T-helper 1 cell treated with Interleukin-12 subunit alpha and Interleukin-12 subunit beta and Interleukin-4 antibody, amounts not matched to agents 30 μg/mL and 1 μg/mL, for 36 hours (primary cell): Measurements from ENCODE around the gene HCFC1.
A peak's percentile ranks its signal among the peaks of the same experiment; 100 is the strongest.

Experiments
- H3K27ac Mint-ChIP-seq: one replicate; pipeline ENCODE4 v1.8.0; 2021; ENCODE audit warnings: mild to moderate bottlenecking, mixed read lengths
- H3K27me3 Mint-ChIP-seq: one replicate; pipeline ENCODE4 v1.8.0; 2021; ENCODE audit warnings: low read depth, mixed read lengths
- H3K36me3 Mint-ChIP-seq: one replicate; pipeline ENCODE4 v1.8.0; 2021; ENCODE audit warnings: low read depth, mixed read lengths
- H3K4me1 Mint-ChIP-seq: one replicate; pipeline ENCODE4 v1.8.0; 2021; ENCODE audit warnings: low read depth, mixed read lengths
- H3K4me3 Mint-ChIP-seq: one replicate; pipeline ENCODE4 v1.8.0; 2021; ENCODE audit warnings: mild to moderate bottlenecking, moderate library complexity, mixed read lengths
- H3K9me3 Mint-ChIP-seq: one replicate; pipeline ENCODE4 v1.8.0; 2021; ENCODE audit warnings: mixed read lengths

HCFC1 gene

DNA sequence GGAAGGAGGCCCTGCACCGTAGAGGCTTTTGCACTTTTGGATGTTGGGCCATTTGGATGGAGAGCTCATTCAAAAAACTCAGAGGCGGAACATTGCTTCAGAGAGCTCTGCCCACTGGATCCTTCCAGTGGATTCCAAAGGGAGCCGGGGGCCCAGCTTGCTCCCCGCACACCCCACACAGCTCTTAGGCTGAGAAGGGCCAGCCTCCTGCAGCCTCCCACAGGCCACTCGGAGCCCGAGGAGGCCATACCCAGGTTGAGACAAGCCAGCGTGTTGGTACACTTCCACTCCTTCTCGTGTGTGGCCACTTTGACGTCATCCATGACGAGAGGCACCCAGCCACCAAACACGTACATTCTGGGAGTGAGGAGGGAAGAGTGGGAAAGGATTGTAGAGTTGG, 10.3 kb downstream of the HCFC1 start:
- Mint-ChIP-seq H3K27me3 (no peaks in the 10 kb centered on the region), H3K4me1 (peaks cover 3% of the 10 kb centered on the region), H3K9me3 (no peaks in the 10 kb centered on the region), H3K36me3 (peaks cover 9% of the 10 kb centered on the region), H3K27ac (no peak overlapping the region), H3K4me3 (no peak overlapping the region)

GRCh38 chrX:153960786-153961185, 10.8 kb downstream of the HCFC1 start:
- Mint-ChIP-seq H3K9me3 (no peaks in the 10 kb centered on the region), H3K4me1 (peaks cover under 1% of the 10 kb centered on the region), H3K36me3 (peaks cover 10% of the 10 kb centered on the region), H3K27ac (no peak overlapping the region), H3K27me3 (no peaks in the 10 kb centered on the region), H3K4me3 (no peak overlapping the region)

GRCh38 chrX:153960077-153960476, 11.5 kb downstream of the HCFC1 start:
- H3K9me3 Mint-ChIP-seq = no peaks in the 10 kb centered on the region
- H3K4me1 Mint-ChIP-seq = peaks cover 2% of the 10 kb centered on the region
- H3K4me3 Mint-ChIP-seq = no peak overlapping the region
- H3K27me3 Mint-ChIP-seq = no peaks in the 10 kb centered on the region
- H3K27ac Mint-ChIP-seq = no peak overlapping the region
- H3K36me3 Mint-ChIP-seq = peaks cover 12% of the 10 kb centered on the region

- Mint-ChIP-seq H3K36me3 (peaks cover 12% of the 10 kb centered on the region), H3K4me3 (no peak overlapping the region), H3K4me1 (peaks cover 2% of the 10 kb centered on the region), H3K27ac (no peak overlapping the region), H3K9me3 (no peaks in the 10 kb centered on the region), H3K27me3 (no peaks in the 10 kb centered on the region)
Observed at GRCh38 chrX:153959649-153960048, 12.0 kb downstream of the HCFC1 start.

DNA sequence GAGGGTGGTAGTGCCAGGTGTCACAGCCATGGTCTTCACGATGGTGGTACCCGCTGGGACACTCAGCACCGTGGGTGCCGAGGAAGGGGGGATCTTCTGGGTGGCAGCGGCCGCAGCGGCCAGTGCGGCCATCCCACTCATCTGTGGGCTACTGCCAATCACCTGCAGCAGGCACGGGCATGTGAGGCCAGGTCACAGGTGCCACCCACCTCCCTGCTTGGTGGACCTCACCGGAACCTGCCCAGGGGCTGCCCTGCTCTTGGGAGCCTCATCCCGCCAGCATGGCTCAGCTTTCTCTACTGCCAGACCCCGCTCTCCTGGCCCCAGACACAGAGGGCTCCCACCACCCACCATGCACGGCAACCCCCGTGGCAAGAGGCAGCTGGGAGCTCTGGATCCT, 13.0 kb downstream of the HCFC1 start:
- H3K4me1 Mint-ChIP-seq = peaks cover 2% of the 10 kb centered on the region
- H3K9me3 Mint-ChIP-seq = no peaks in the 10 kb centered on the region
- H3K27me3 Mint-ChIP-seq = no peaks in the 10 kb centered on the region
- no peak overlapping the region for H3K27ac Mint-ChIP-seq
- H3K36me3 Mint-ChIP-seq = peaks cover 12% of the 10 kb centered on the region
- H3K4me3 Mint-ChIP-seq = no peak overlapping the region

GRCh38 chrX:153957224-153957623, 14.4 kb downstream of the HCFC1 start:
- no peak overlapping the region for H3K27ac Mint-ChIP-seq
- no peaks in the 10 kb centered on the region for H3K27me3 Mint-ChIP-seq
- no peak overlapping the region for H3K4me3 Mint-ChIP-seq
- H3K4me1 Mint-ChIP-seq = peaks cover 2% of the 10 kb centered on the region
- no peaks in the 10 kb centered on the region for H3K9me3 Mint-ChIP-seq
- H3K36me3 Mint-ChIP-seq = peaks cover 15% of the 10 kb centered on the region

- no peaks in the 10 kb centered on the region for H3K27me3 Mint-ChIP-seq
- H3K27ac Mint-ChIP-seq = no peak overlapping the region
- no peak overlapping the region for H3K4me3 Mint-ChIP-seq
- no peaks in the 10 kb centered on the region for H3K9me3 Mint-ChIP-seq
- peaks cover 14% of the 10 kb centered on the region for H3K36me3 Mint-ChIP-seq
- peaks cover 2% of the 10 kb centered on the region for H3K4me1 Mint-ChIP-seq
Observed at GRCh38 chrX:153956044-153956907, 15.3 kb downstream of the HCFC1 start.

GRCh38 chrX:153955228-153955732, 16.3 kb downstream of the HCFC1 start:
- no peaks in the 10 kb centered on the region for H3K27me3 Mint-ChIP-seq
- no peaks in the 10 kb centered on the region for H3K9me3 Mint-ChIP-seq
- peak overlapping the region; percentile 52 for H3K27ac Mint-ChIP-seq
- H3K4me1 Mint-ChIP-seq = peaks cover 5% of the 10 kb centered on the region
- no peak overlapping the region for H3K4me3 Mint-ChIP-seq
- peaks cover 18% of the 10 kb centered on the region for H3K36me3 Mint-ChIP-seq

GRCh38 chrX:153954558-153955227, 16.9 kb downstream of the HCFC1 start:
- Mint-ChIP-seq H3K36me3 (peaks cover 19% of the 10 kb centered on the region), H3K27ac (no peak overlapping the region)

GRCh38 chrX:153953892-153954557, 17.6 kb downstream of the HCFC1 start:
- Mint-ChIP-seq H3K4me1 (peaks cover 10% of the 10 kb centered on the region), H3K36me3 (peaks cover 21% of the 10 kb centered on the region), H3K27me3 (no peaks in the 10 kb centered on the region), H3K4me3 (no peak overlapping the region), H3K27ac (no peak overlapping the region), H3K9me3 (no peaks in the 10 kb centered on the region)

More at GRCh38 chrX:153954558-153955227, 16.9 kb downstream of the HCFC1 start:
- Mint-ChIP-seq H3K4me1 (peaks cover 6% of the 10 kb centered on the region), H3K4me3 (no peak overlapping the region), H3K9me3 (no peaks in the 10 kb centered on the region), H3K27me3 (no peaks in the 10 kb centered on the region)

DNA sequence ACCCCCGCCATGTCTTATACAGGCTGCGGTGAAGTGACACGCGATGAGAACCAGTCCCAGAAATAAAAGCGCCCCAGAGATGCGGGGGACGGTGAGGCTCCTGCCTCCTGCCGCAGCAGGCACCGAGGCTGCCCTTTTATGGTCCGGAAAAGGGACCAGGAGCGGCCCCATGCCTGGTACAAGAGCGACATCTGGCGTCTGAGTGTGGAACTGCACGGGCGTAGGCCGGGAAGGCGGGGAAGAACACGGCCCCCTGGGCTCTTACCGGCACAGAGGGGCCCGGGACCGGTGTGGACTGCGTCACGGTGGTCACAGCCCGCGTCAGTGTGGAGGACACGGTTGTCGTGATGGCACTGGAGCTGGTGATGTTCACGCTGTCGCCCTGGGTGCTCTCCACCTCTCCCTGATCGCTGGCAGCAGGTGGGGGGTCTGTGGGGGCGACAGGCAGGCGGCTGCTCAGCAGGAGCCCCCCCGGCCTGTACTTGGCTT, 18.2 kb downstream of the HCFC1 start:
- Mint-ChIP-seq H3K27ac (no peak overlapping the region), H3K27me3 (no peaks in the 10 kb centered on the region), H3K9me3 (no peaks in the 10 kb centered on the region), H3K36me3 (peaks cover 20% of the 10 kb centered on the region), H3K4me3 (no peak overlapping the region), H3K4me1 (peaks cover 10% of the 10 kb centered on the region)

GRCh38 chrX:153952373-153953026, 19.1 kb downstream of the HCFC1 start:
- no peak overlapping the region for H3K27ac Mint-ChIP-seq
- H3K4me3 Mint-ChIP-seq = no peak overlapping the region
- H3K4me1 Mint-ChIP-seq = peaks cover 11% of the 10 kb centered on the region
- no peaks in the 10 kb centered on the region for H3K9me3 Mint-ChIP-seq
- no peaks in the 10 kb centered on the region for H3K27me3 Mint-ChIP-seq
- H3K36me3 Mint-ChIP-seq = peaks cover 18% of the 10 kb centered on the region

DNA sequence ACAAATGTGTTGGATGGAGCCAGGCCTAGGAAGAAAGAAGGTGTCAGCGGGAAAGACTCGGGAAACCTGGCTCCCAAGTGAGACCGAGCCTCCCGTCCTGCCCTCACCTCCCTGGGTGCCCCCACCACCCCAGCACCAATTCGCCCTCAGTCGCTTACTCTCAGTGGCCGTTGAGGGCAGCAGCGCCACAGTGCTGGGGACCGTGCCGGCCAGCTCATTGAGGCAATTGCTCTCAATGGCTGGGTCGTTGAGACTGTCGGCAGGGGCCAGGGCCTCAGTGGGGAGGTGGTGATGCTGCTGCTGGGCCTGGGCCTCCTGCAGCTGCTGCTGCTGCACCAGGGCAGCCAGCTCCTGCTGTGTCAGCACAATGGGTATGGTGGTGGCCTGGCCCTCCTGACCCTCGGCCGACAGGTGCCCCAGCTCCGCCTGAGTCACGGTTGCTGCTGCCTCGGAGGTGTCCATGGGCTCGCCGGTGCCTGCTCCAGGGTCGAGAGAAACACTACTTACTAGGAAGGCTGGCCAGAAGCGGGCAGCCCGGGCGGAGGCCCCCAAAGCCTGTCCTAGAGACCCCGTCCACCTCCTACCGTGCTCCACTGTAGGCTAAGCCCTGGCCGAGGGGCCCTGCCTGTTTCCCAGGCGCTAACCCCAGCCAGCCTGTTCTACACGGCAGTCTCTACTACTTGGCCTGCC, 19.8 kb downstream of the HCFC1 start:
- Mint-ChIP-seq H3K27ac (no peak overlapping the region), H3K27me3 (no peaks in the 10 kb centered on the region)

More for the DNA sequence above, 19.8 kb downstream of the HCFC1 start:
- no peak overlapping the region for H3K4me3 Mint-ChIP-seq
- peaks cover 13% of the 10 kb centered on the region for H3K4me1 Mint-ChIP-seq
- no peaks in the 10 kb centered on the region for H3K9me3 Mint-ChIP-seq
- H3K36me3 Mint-ChIP-seq = peaks cover 20% of the 10 kb centered on the region
